Activated CD4-positive, CD25-positive, alpha-beta regulatory T cell (primary cell): Measurements from ENCODE around the gene LACTB.

ENCODE experiments used
- DNase-seq, 4 experiments: peaks; one replicate each; lab custom pipeline; 2025; lab: John Stamatoyannopoulos, UW

The LACTB gene

GRCh38 chr15:63172851-63173451 is 51.3 kb downstream of the LACTB start:
- no peak for DNase-seq

GRCh38 chr15:63176302-63176701 is 54.6 kb downstream of the LACTB start:
- DNase-seq: no peak

- DNase-seq: no peak
These were observed 56.4 kb downstream of the LACTB start for GRCh38 chr15:63178034-63178433.

GRCh38 chr15:63180746-63181145 is 59.1 kb downstream of the LACTB start:
- DNase-seq: no peak

- DNase-seq: no peak
These were observed 60.0 kb downstream of the LACTB start for GRCh38 chr15:63181648-63182047.

GRCh38 chr15:63185206-63185605 is 63.5 kb downstream of the LACTB start:
- DNase-seq: no peak

GRCh38 chr15:63186065-63186464 is 64.4 kb downstream of the LACTB start:
- no peak for DNase-seq

GRCh38 chr15:63187589-63188226 is 66.0 kb downstream of the LACTB start:
- no peak for DNase-seq

- no peak for DNase-seq
These were observed 66.7 kb downstream of the LACTB start for GRCh38 chr15:63188247-63188925.

- peak; percentile 97 to 98 (median 98) for DNase-seq
These were observed 67.5 kb downstream of the LACTB start, which contains the start of gene RAB8B for GRCh38 chr15:63188926-63189871. Gene RAB8B (plus strand): TSS chr15:63189606. CDS start chr15:63189625, 19 bp downstream.

- DNase-seq: no peak
These were observed 68.5 kb downstream of the LACTB start for GRCh38 chr15:63189941-63190768.

- DNase-seq: no peak
These were observed 69.3 kb downstream of the LACTB start for GRCh38 chr15:63190769-63191649.
